ENCODE measurements around the gene KCNE3. TPM values are rescaled to one million over a fixed set of nuclear protein-coding genes. Genes with fewer than 3 reads are reported as not detected.

The KCNE3 gene
- total RNA-seq, 4 donors from 2014 or later: 4.2 to 21.9 (median 5.2) TPM

DNA sequence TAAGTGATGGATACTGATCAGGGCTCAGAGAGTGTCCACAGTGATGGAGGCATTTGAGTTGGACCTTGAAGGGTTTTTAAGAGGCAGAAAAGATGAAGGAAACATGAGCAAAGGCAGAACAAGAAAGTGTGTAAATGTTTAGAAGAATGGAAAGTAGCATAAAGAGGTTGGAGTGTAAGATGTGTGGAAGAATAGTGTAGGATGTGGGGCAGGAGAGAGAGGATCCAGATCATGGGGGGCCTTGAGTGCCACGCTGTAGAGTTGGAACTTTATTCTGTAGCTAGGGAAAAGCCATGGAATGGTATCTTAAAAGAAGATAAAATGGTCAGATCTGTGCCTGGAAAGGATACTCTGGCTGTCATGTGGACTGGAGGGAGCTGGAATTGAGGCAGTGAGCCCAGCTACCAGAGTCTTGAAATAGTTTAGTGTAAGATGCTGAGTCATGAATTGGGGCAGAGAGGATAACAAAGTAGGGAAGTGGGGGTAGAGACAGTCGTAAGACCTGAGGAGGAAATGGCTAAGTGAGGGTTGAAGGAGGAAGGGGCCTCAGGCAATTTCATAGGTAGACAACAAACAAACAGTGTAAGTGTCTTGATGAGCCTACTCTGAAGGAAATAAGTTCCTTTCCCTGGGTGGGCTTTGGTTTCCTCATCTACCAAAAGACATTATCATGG lies 6.7 kb downstream of the KCNE3 start:
- TF ChIP-seq EP300 (IDR thresholded peaks at IDR 0.05): no peak
- no peak for TF ChIP-seq POLR2AphosphoS5 (IDR thresholded peaks at IDR 0.05)
- no peak for TF ChIP-seq POLR2A (IDR thresholded peaks at IDR 0.05)
- TF ChIP-seq, protein P1, sequence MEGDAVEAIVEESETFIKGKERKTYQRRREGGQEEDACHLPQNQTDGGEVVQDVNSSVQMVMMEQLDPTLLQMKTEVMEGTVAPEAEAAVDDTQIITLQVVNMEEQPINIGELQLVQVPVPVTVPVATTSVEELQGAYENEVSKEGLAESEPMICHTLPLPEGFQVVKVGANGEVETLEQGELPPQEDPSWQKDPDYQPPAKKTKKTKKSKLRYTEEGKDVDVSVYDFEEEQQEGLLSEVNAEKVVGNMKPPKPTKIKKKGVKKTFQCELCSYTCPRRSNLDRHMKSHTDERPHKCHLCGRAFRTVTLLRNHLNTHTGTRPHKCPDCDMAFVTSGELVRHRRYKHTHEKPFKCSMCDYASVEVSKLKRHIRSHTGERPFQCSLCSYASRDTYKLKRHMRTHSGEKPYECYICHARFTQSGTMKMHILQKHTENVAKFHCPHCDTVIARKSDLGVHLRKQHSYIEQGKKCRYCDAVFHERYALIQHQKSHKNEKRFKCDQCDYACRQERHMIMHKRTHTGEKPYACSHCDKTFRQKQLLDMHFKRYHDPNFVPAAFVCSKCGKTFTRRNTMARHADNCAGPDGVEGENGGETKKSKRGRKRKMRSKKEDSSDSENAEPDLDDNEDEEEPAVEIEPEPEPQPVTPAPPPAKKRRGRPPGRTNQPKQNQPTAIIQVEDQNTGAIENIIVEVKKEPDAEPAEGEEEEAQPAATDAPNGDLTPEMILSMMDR (IDR thresholded peaks at IDR 0.05): no peak
- no peaks in the 10 kb centered on the region for H3K9me3 ChIP-seq
- H3K4me1 ChIP-seq: peaks cover 0 to 28% (median 0%) of the 10 kb centered on the region in 3 donors
- H3K4me3 ChIP-seq: peak overlapping the region in 1 of 2 donors; percentile 2
- 37 to 75% methylated on average over 2 of the region's 2 CpGs for WGBS, 2 donors (ENCODE audit: low coverage in 1 of 2)
- H3K27me3 ChIP-seq: no peaks in the 10 kb centered on the region
- peak overlapping the region in 3 of 4 donors; percentile 37 to 68 (median 54) for H3K27ac ChIP-seq
- ATAC-seq: peak; percentile 46
- peaks cover 0 to 5% of the 10 kb centered on the region in 2 donors for H3K36me3 ChIP-seq

DNA sequence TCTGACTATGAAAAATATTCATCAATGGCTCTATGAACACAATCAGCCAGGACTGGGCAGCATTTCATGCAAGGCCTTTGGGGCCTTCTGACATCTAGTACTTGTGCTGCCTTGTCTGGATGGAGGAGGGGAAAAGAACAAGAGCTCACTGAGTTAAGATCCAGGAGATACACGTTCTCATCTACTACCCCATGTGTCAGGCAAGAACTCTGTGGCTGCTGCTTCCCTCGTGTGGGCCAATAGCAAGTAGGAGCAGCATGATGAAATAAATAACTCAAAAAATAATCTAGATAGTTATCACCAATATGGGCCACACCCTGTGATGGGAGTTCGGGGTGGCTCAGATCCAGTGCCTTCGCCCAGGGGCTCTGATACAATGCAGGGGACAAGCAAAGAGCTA lies 7.3 kb downstream of the KCNE3 start:
- Histone ChIP-seq H3K27ac (peak overlapping the region in 1 of 4 donors; percentile 54), H3K4me3 (peak overlapping the region in 1 of 2 donors; percentile 2), H3K27me3 (no peaks in the 10 kb centered on the region), H3K4me1 (peaks cover 0 to 28% (median 0%) of the 10 kb centered on the region in 3 donors), H3K36me3 (peaks cover 0 to 5% of the 10 kb centered on the region in 2 donors), H3K9me3 (no peaks in the 10 kb centered on the region)
- ATAC-seq: no peak
- TF ChIP-seq POLR2A (IDR thresholded peaks at IDR 0.05): no peak
- no peak for TF ChIP-seq POLR2AphosphoS5 (IDR thresholded peaks at IDR 0.05)
- TF ChIP-seq, protein P1 (IDR thresholded peaks at IDR 0.05): no peak
- TF ChIP-seq EP300 (IDR thresholded peaks at IDR 0.05): no peak
- WGBS, 2 donors (ENCODE audit: low coverage in 1 of 2): 77 to 100% methylated on average over 2 to 4 of the region's 4 CpGs

DNA sequence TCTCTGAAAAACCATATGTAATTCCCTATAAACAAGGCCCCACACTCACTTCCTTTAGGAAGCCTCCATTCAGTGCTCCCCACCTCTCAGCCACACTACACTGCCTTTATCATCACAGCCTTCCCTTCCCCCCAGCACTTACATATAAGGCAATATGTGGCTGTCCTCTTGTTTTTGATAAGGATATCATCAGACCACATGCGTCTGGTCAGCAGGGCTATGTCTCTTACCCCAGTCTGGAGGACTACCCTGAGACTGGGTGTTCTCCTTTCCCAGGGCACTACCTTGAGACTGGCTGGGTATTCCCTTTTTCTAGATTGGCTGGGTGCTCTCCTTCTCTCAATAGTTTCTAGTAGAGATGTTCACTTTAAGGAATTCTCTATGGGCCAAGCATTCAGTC lies 7.8 kb downstream of the KCNE3 start:
- Histone ChIP-seq H3K4me3 (no peak overlapping the region), H3K36me3 (peaks cover 0 to 5% of the 10 kb centered on the region in 2 donors), H3K4me1 (peaks cover 0 to 28% (median 0%) of the 10 kb centered on the region in 3 donors), H3K9me3 (no peaks in the 10 kb centered on the region), H3K27ac (no peak overlapping the region), H3K27me3 (no peaks in the 10 kb centered on the region)
- TF ChIP-seq, protein P1 (IDR thresholded peaks at IDR 0.05): no peak
- no peak for TF ChIP-seq POLR2A (IDR thresholded peaks at IDR 0.05)
- TF ChIP-seq EP300 (IDR thresholded peaks at IDR 0.05): no peak
- no peak for TF ChIP-seq POLR2AphosphoS5 (IDR thresholded peaks at IDR 0.05)
- WGBS, 2 donors (ENCODE audit: low coverage in 1 of 2): 0 to 57% methylated on average over 1 of the region's 1 CpG
- ATAC-seq: no peak

DNA sequence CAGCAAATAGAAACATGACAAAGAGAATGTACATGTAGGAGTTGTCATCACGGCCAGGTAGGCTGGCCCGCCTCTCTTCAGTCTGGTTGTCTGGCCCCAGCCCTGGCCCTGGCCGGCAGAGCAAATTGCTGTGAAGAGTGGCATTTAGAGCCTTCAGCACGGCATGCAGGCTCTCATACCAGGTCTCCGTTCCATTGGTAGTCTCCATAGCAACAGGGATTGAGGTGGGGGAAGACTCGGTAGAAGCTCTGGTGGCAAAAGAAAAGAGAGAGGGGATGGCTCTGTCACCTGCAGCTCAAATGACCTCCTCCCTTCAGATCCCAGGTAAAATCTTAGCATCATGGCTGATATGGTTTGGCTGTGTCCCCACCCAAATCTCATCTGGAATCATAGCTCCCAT lies 10.0 kb downstream of the KCNE3 start:
- Histone ChIP-seq H3K4me3 (no peak overlapping the region), H3K9me3 (no peaks in the 10 kb centered on the region), H3K27me3 (peaks cover 6% of the 10 kb centered on the region), H3K27ac (no peak overlapping the region), H3K36me3 (peaks cover 0 to 5% of the 10 kb centered on the region in 2 donors), H3K4me1 (peaks cover 0 to 21% (median 0%) of the 10 kb centered on the region in 3 donors)
- WGBS, 2 donors (ENCODE audit: low coverage in 1 of 2): 71% methylated on average over 5 of the region's 6 CpGs; no CpG with 5 or more reads in 1 of the 2 donors
- TF ChIP-seq, protein P1 (IDR thresholded peaks at IDR 0.05): no peak
- no peak for ATAC-seq

DNA sequence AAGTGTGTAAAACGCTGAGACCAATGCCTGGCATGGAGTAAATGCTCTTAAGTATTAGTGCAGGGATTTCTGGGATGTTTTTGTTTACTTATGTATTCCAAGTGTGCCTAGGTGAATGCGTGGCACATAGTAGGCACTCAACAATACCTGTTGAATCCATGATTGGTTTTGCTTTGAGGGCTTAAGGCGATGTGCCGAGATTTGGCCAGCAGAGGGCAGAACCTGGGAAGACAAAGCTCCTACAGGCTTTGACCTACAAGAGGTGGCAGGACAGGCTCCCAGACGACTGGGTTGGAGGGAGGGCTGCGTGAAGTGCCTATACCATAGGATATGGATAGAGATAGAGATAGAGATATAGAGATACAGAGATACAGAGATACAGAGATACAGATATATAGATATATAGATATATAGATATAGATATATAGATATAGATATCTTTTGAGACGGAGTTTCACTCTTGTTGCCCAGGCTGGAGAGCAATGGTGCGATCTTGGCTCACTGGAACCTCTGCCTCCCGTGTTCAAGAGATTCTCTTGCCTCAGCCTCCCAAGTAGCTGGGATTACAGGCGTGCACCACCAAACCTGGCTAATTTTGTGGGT lies 13.9 kb downstream of the KCNE3 start:
- Histone ChIP-seq H3K4me3 (no peak overlapping the region), H3K27me3 (peaks cover 10% of the 10 kb centered on the region), H3K36me3 (peaks cover 0 to 5% of the 10 kb centered on the region in 2 donors), H3K4me1 (peaks cover 0 to 8% (median 0%) of the 10 kb centered on the region in 3 donors), H3K27ac (no peak overlapping the region), H3K9me3 (no peaks in the 10 kb centered on the region)
- ATAC-seq: no peak
- 27 to 40% methylated on average over 2 to 10 of the region's 10 CpGs for WGBS, 2 donors (ENCODE audit: low coverage in 1 of 2)
- TF ChIP-seq, protein P1 (IDR thresholded peaks at IDR 0.05): peak; percentile 46 to 74 (median 66)
- TF ChIP-seq EP300 (IDR thresholded peaks at IDR 0.05): no peak
- TF ChIP-seq POLR2AphosphoS5 (IDR thresholded peaks at IDR 0.05): no peak

All from gastroesophageal sphincter (tissue), 4 donors.